H9 (cell line): Measurements from ENCODE around the gene AP1AR. TPM values are rescaled to one million over a fixed set of nuclear protein-coding genes. Genes with fewer than 3 reads are reported as not detected.

Source experiments
- DNase-seq: peaks from one replicate; pipeline ENCODE4 v3.0.0-alpha.2; 2017
- H2AFZ ChIP-seq: one replicate; pipeline ENCODE4 v1.6.1; 2013; ENCODE audit warnings: mild to moderate bottlenecking, low read length, control low read depth, moderate library complexity
- H2AK5ac ChIP-seq: 2 replicates; pipeline ENCODE4 v1.6.1; 2013; ENCODE audit warnings: low read length, control low read depth, mixed read lengths; ENCODE audit not compliant: insufficient read length
- H2BK120ac ChIP-seq: one replicate; pipeline ENCODE4 v1.6.1; 2013; ENCODE audit warnings: low read depth, mild to moderate bottlenecking, low read length, control low read depth, inconsistent platforms; ENCODE audit not compliant: poor library complexity, severe bottlenecking
- H2BK12ac ChIP-seq: 2 replicates; pipeline ENCODE4 v1.6.1; 2013; ENCODE audit warnings: low read length, control low read depth, mixed read lengths, low read depth; ENCODE audit not compliant: insufficient read length
- H2BK15ac ChIP-seq: 2 replicates; pipeline ENCODE4 v1.6.1; 2013; ENCODE audit warnings: low read depth, low read length, control low read depth
- H2BK20ac ChIP-seq: one replicate; pipeline ENCODE4 v1.6.1; 2013; ENCODE audit warnings: low read depth, mild to moderate bottlenecking, low read length, control low read depth, inconsistent platforms; ENCODE audit not compliant: poor library complexity, severe bottlenecking
- H2BK5ac ChIP-seq: 2 replicates; pipeline ENCODE4 v1.6.1; 2013; ENCODE audit warnings: low read length, control low read depth, mixed read lengths; ENCODE audit not compliant: insufficient read length
- H3K14ac ChIP-seq: 2 replicates; pipeline ENCODE4 v1.6.1; 2013; ENCODE audit warnings: low read length, control low read depth; ENCODE audit not compliant: insufficient read depth
- H3K18ac ChIP-seq: 2 replicates; pipeline ENCODE4 v1.6.1; 2013; ENCODE audit warnings: low read depth, mild to moderate bottlenecking, mixed read lengths, low read length, control low read depth; ENCODE audit not compliant: insufficient read length
- H3K23ac ChIP-seq: 2 replicates; pipeline ENCODE4 v1.6.1; 2013; ENCODE audit warnings: low read length, control low read depth, mixed read lengths, low read depth; ENCODE audit not compliant: insufficient read length
- H3K23me2 ChIP-seq: 2 replicates; pipeline ENCODE4 v1.6.1; 2013; ENCODE audit warnings: low read depth, mild to moderate bottlenecking, mixed read lengths, low read length, control low read depth; ENCODE audit not compliant: insufficient read length, poor library complexity, severe bottlenecking
- H3K27ac ChIP-seq: 2 replicates; pipeline ENCODE4 v1.5.1; 2013; ENCODE audit warnings: low read length, control low read depth, mixed read lengths, low read depth; ENCODE audit not compliant: insufficient read length
- H3K27me3 ChIP-seq: 2 replicates; pipeline ENCODE4 v1.6.1; 2013; ENCODE audit warnings: low read length, control low read depth, inconsistent platforms; ENCODE audit not compliant: insufficient read depth
- H3K4ac ChIP-seq: 2 replicates; pipeline ENCODE4 v1.6.1; 2013; ENCODE audit warnings: low read depth, mild to moderate bottlenecking, control low read depth, inconsistent platforms, low read length, moderate library complexity
- H3K4me1 ChIP-seq: 2 replicates; pipeline ENCODE4 v1.6.1; 2013; ENCODE audit warnings: low read length, control low read depth, inconsistent platforms; ENCODE audit not compliant: insufficient read depth
- H3K4me2 ChIP-seq: 2 replicates; pipeline ENCODE4 v1.6.1; 2013; ENCODE audit warnings: low read length, control low read depth, mixed read lengths; ENCODE audit not compliant: insufficient read length, insufficient read depth
- H3K56ac ChIP-seq: 2 replicates; pipeline ENCODE4 v1.6.1; 2013; ENCODE audit warnings: low read depth, mild to moderate bottlenecking, mixed read lengths, low read length, control low read depth; ENCODE audit not compliant: insufficient read length
- H3K79me1 ChIP-seq: 2 replicates; pipeline ENCODE4 v1.6.1; 2013; ENCODE audit warnings: low read depth, mild to moderate bottlenecking, moderate library complexity, low read length, control low read depth, inconsistent platforms; ENCODE audit not compliant: insufficient read depth, poor library complexity, severe bottlenecking
- H3K79me2 ChIP-seq: 2 replicates; pipeline ENCODE4 v1.6.1; 2013; ENCODE audit warnings: low read length, control low read depth, inconsistent platforms; ENCODE audit not compliant: insufficient read depth
- H3K9ac ChIP-seq: 2 replicates; pipeline ENCODE4 v1.6.1; 2013; ENCODE audit warnings: low read length, control low read depth, mixed read lengths; ENCODE audit not compliant: insufficient read length; ENCODE audit errors: extremely low read depth
- H3K9me3 ChIP-seq: one replicate; pipeline ENCODE4 v1.6.1; 2013; ENCODE audit warnings: low read depth, low read length, inconsistent platforms; ENCODE audit not compliant: control insufficient read depth
- H3T11ph ChIP-seq: one replicate; pipeline ENCODE4 v1.6.1; 2013; ENCODE audit warnings: mild to moderate bottlenecking, low read length, control low read depth, inconsistent platforms
- H4K20me1 ChIP-seq: one replicate; pipeline ENCODE4 v1.6.1; 2013; ENCODE audit not compliant: control insufficient read depth, insufficient read length, insufficient read depth
- H4K5ac ChIP-seq: 2 replicates; pipeline ENCODE4 v1.6.1; 2013; ENCODE audit warnings: low read depth, mild to moderate bottlenecking, mixed read lengths, low read length, control low read depth; ENCODE audit not compliant: insufficient read length
- H4K8ac ChIP-seq: replicated peaks from 2 replicates; pipeline ENCODE4 v1.6.1; 2013; ENCODE audit warnings: low read length, control low read depth, mixed read lengths, low read depth; ENCODE audit not compliant: insufficient read length
- H4K91ac ChIP-seq: 2 replicates; pipeline ENCODE4 v1.6.1; 2013; ENCODE audit warnings: low read depth, mild to moderate bottlenecking, moderate library complexity, mixed read lengths, low read length, control low read depth; ENCODE audit not compliant: insufficient read length
- H3K27ac Mint-ChIP-seq, 3 experiments: 2 replicates in 2 of 3; 3 replicates in 1 of 3; pipeline ENCODE4 v1.8.0; 2020 to 2021; ENCODE audit warnings: mixed read lengths in 3 of 3, mild to moderate bottlenecking in 1 of 3, moderate library complexity in 1 of 3
- H3K27me3 Mint-ChIP-seq: 2 replicates; pipeline ENCODE4 v1.8.0; 2021; ENCODE audit warnings: low read depth, mild to moderate bottlenecking, moderate library complexity, mixed read lengths
- H3K36me3 Mint-ChIP-seq, 3 experiments: 2 replicates in 2 of 3; 3 replicates in 1 of 3; pipeline ENCODE4 v1.8.0; 2020 to 2021; ENCODE audit warnings: low read depth in 3 of 3, mixed read lengths in 3 of 3; ENCODE audit not compliant: insufficient read depth in 1 of 3
- H3K4me1 Mint-ChIP-seq, 2 experiments: 2 replicates each; pipeline ENCODE4 v1.8.0; 2020; ENCODE audit warnings: mixed read lengths in 2 of 2
- H3K4me3 Mint-ChIP-seq, 2 experiments: 2 replicates in 1 of 2; 3 replicates in 1 of 2; pipeline ENCODE4 v1.8.0; 2020 to 2021; ENCODE audit warnings: mild to moderate bottlenecking in 2 of 2, mixed read lengths in 2 of 2, moderate library complexity in 1 of 2
- H3K9me3 Mint-ChIP-seq, 2 experiments: 2 replicates in 1 of 2; 3 replicates in 1 of 2; pipeline ENCODE4 v1.8.0; 2020; ENCODE audit warnings: mild to moderate bottlenecking in 2 of 2, mixed read lengths in 2 of 2, moderate library complexity in 1 of 2
- CTCF ChIP-seq: fragments of 200-600 bp; sonication (generic); conservative IDR thresholded peaks from 3 replicates; pipeline ENCODE4 v1.8.0; 2021; ENCODE audit warnings: antibody characterized with exemption, mild to moderate bottlenecking
- WGBS: extraction: QIAGEN DNeasy Blood & Tissue Kit; methylation state at CpG from one replicate; pipeline ENCODE4 v1.1.7; 2013; ENCODE audit warnings: missing lambda C conversion rate, low lambda C conversion rate, mixed read lengths; ENCODE audit not compliant: insufficient read length; ENCODE audit errors: extremely low coverage; 5-methylcytosine and 5-hydroxymethylcytosine counted together
- total RNA-seq: library from RNA; stranded (reverse); gene quantifications from 2 replicates; pipeline ENCODE4 v1.2.1, GENCODE V29; 2021

The AP1AR gene
- total RNA-seq, 1 experiment from 2014 or later = 24.2 TPM

DNA sequence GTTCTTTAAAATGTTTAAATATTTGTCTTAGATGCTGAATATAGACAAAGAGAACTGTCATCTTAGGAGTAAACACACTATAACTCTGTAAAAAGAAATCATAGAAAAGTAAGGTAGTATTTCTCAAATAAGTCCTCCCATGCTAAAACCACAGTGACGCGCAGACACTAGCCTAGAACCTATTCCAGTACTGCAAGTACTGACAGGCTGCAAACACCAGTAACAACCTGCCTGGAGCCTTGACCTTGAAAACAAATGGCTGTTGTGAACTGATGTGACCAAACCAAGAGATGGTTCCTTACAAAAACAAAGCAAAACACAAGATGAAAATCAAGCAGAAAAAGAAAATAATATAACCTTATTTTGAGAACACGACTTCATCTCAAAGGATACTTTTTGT, 45.6 kb downstream of the AP1AR start:
- Histone ChIP-seq H3K4me2 (no peak overlapping the region), H2AK5ac (no peak overlapping the region), H2BK120ac (no peak overlapping the region), H3K23me2 (no peaks in the 10 kb centered on the region), H3T11ph (no peak overlapping the region), H2BK12ac (no peak overlapping the region), H3K23ac (no peak overlapping the region), H2BK20ac (no peak overlapping the region), H2BK15ac (no peak overlapping the region), H2AFZ (no peak overlapping the region), H4K20me1 (no peaks in the 10 kb centered on the region), H3K4ac (no peak overlapping the region), H2BK5ac (no peak overlapping the region), H3K27me3 (no peaks in the 10 kb centered on the region), H3K18ac (no peak overlapping the region), H3K4me1 (no peaks in the 10 kb centered on the region), H3K14ac (no peak overlapping the region), H3K9ac (no peak overlapping the region), H4K5ac (no peak overlapping the region), H4K91ac (no peak overlapping the region), H3K56ac (no peak overlapping the region), H3K79me2 (no peaks in the 10 kb centered on the region), H4K8ac (no peak overlapping the region), H3K79me1 (no peaks in the 10 kb centered on the region), H3K27ac (no peak overlapping the region), H3K9me3 (no peaks in the 10 kb centered on the region)
- peaks cover 2% of the 10 kb centered on the region for H3K27me3 Mint-ChIP-seq
- TF ChIP-seq CTCF = no peak
- H3K36me3 Mint-ChIP-seq = peaks cover 2 to 16% (median 8%) of the 10 kb centered on the region in 3 experiments; a peak in 4 of 7 replicates
- H3K4me1 Mint-ChIP-seq = 0 out of 4 replicates have a peak, but pooled peaks cover 0 to 2% of the 10 kb centered on the region in 2 experiments
- no CpG with 5 or more reads among the region's 3 CpGs for WGBS
- DNase-seq = no peak
- H3K9me3 Mint-ChIP-seq = peaks cover 3 to 4% of the 10 kb centered on the region in 2 experiments; a peak in 2 of 5 replicates
- H3K4me3 Mint-ChIP-seq = no peak overlapping the region
- H3K27ac Mint-ChIP-seq = no peak overlapping the region
